ENCODE measurements around the gene LGALS9. TPM values are rescaled to one million over a fixed set of nuclear protein-coding genes. Genes with fewer than 3 reads are reported as not detected.
A peak's percentile ranks its signal among the peaks of the same experiment; 100 is the strongest.

LGALS9 gene
- polyA plus RNA-seq, 1 donor, result 30.0 TPM

GRCh38 chr17:27593857-27594255 is 37.1 kb upstream of the LGALS9 start:
- H3K36me3 ChIP-seq (ENCODE audit: control insufficient read depth, insufficient read depth, low read length), result peaks cover 78% of the 10 kb centered on the region
- no peak overlapping the region for H3K4me3 ChIP-seq (ENCODE audit: low read length)
- H3K27ac ChIP-seq (ENCODE audit: low read length), result no peak overlapping the region
- H3K9me3 ChIP-seq (ENCODE audit: control insufficient read depth, low read depth, low read length), result no peaks in the 10 kb centered on the region
- no peaks in the 10 kb centered on the region for H3K4me1 ChIP-seq (ENCODE audit: control insufficient read depth, insufficient read depth, low read length)
- H3K27me3 ChIP-seq (ENCODE audit: control insufficient read depth, insufficient read depth, low read length), result no peaks in the 10 kb centered on the region
- DNase-seq, result no peak
- WGBS (ENCODE audit: insufficient coverage, low lambda C conversion rate), result no CpG with 5 or more reads among the region's 3 CpGs

GRCh38 chr17:27595208-27595607 is 35.8 kb upstream of the LGALS9 start:
- Histone ChIP-seq H3K27me3 (ENCODE audit: control insufficient read depth, insufficient read depth, low read length) (no peaks in the 10 kb centered on the region), H3K9me3 (ENCODE audit: control insufficient read depth, low read depth, low read length) (no peaks in the 10 kb centered on the region), H3K27ac (ENCODE audit: low read length) (no peak overlapping the region), H3K36me3 (ENCODE audit: control insufficient read depth, insufficient read depth, low read length) (peaks cover 75% of the 10 kb centered on the region), H3K4me1 (ENCODE audit: control insufficient read depth, insufficient read depth, low read length) (no peaks in the 10 kb centered on the region), H3K4me3 (ENCODE audit: low read length) (no peak overlapping the region)
- no CpG with 5 or more reads among the region's 2 CpGs for WGBS (ENCODE audit: insufficient coverage, low lambda C conversion rate)
- DNase-seq, result no peak

GRCh38 chr17:27596096-27596495 is 34.9 kb upstream of the LGALS9 start:
- Histone ChIP-seq H3K4me3 (ENCODE audit: low read length) (no peak overlapping the region), H3K27me3 (ENCODE audit: control insufficient read depth, insufficient read depth, low read length) (no peaks in the 10 kb centered on the region), H3K9me3 (ENCODE audit: control insufficient read depth, low read depth, low read length) (no peaks in the 10 kb centered on the region), H3K4me1 (ENCODE audit: control insufficient read depth, insufficient read depth, low read length) (no peaks in the 10 kb centered on the region), H3K36me3 (ENCODE audit: control insufficient read depth, insufficient read depth, low read length) (peaks cover 80% of the 10 kb centered on the region), H3K27ac (ENCODE audit: low read length) (no peak overlapping the region)
- no peak for DNase-seq
- no CpG with 5 or more reads among the region's 4 CpGs for WGBS (ENCODE audit: insufficient coverage, low lambda C conversion rate)

GRCh38 chr17:27596566-27597187 is 34.3 kb upstream of the LGALS9 start:
- DNase-seq, result no peak
- no peak overlapping the region for H3K27ac ChIP-seq (ENCODE audit: low read length)
- H3K9me3 ChIP-seq (ENCODE audit: control insufficient read depth, low read depth, low read length), result no peaks in the 10 kb centered on the region
- peaks cover 80% of the 10 kb centered on the region for H3K36me3 ChIP-seq (ENCODE audit: control insufficient read depth, insufficient read depth, low read length)
- H3K4me3 ChIP-seq (ENCODE audit: low read length), result no peak overlapping the region
- WGBS (ENCODE audit: insufficient coverage, low lambda C conversion rate), result no CpG with 5 or more reads among the region's 9 CpGs
- H3K4me1 ChIP-seq (ENCODE audit: control insufficient read depth, insufficient read depth, low read length), result no peaks in the 10 kb centered on the region
- H3K27me3 ChIP-seq (ENCODE audit: control insufficient read depth, insufficient read depth, low read length), result no peaks in the 10 kb centered on the region

- H3K36me3 ChIP-seq (ENCODE audit: control insufficient read depth, insufficient read depth, low read length), result peaks cover 78% of the 10 kb centered on the region
Observed at GRCh38 chr17:27597188-27597580, 33.8 kb upstream of the LGALS9 start.

GRCh38 chr17:27597783-27598320 is 33.1 kb upstream of the LGALS9 start:
- H3K36me3 ChIP-seq (ENCODE audit: control insufficient read depth, insufficient read depth, low read length), result peaks cover 74% of the 10 kb centered on the region

More at GRCh38 chr17:27597188-27597580, 33.8 kb upstream of the LGALS9 start:
- H3K4me1 ChIP-seq (ENCODE audit: control insufficient read depth, insufficient read depth, low read length), result no peaks in the 10 kb centered on the region
- no peaks in the 10 kb centered on the region for H3K9me3 ChIP-seq (ENCODE audit: control insufficient read depth, low read depth, low read length)
- H3K4me3 ChIP-seq (ENCODE audit: low read length), result no peak overlapping the region
- H3K27me3 ChIP-seq (ENCODE audit: control insufficient read depth, insufficient read depth, low read length), result no peaks in the 10 kb centered on the region
- no CpG with 5 or more reads among the region's 10 CpGs for WGBS (ENCODE audit: insufficient coverage, low lambda C conversion rate)
- H3K27ac ChIP-seq (ENCODE audit: low read length), result no peak overlapping the region
- no peak for DNase-seq

GRCh38 chr17:27598337-27599050 is 32.5 kb upstream of the LGALS9 start:
- DNase-seq, result no peak
- H3K27me3 ChIP-seq (ENCODE audit: control insufficient read depth, insufficient read depth, low read length), result no peaks in the 10 kb centered on the region

More at GRCh38 chr17:27597783-27598320, 33.1 kb upstream of the LGALS9 start:
- Histone ChIP-seq H3K4me3 (ENCODE audit: low read length) (no peak overlapping the region), H3K9me3 (ENCODE audit: control insufficient read depth, low read depth, low read length) (no peaks in the 10 kb centered on the region), H3K27me3 (ENCODE audit: control insufficient read depth, insufficient read depth, low read length) (no peaks in the 10 kb centered on the region), H3K27ac (ENCODE audit: low read length) (no peak overlapping the region), H3K4me1 (ENCODE audit: control insufficient read depth, insufficient read depth, low read length) (no peaks in the 10 kb centered on the region)
- no peak for DNase-seq
- WGBS (ENCODE audit: insufficient coverage, low lambda C conversion rate), result no CpG with 5 or more reads among the region's 5 CpGs

GRCh38 chr17:27600471-27600870 is 30.5 kb upstream of the LGALS9 start:
- Histone ChIP-seq H3K9me3 (ENCODE audit: control insufficient read depth, low read depth, low read length) (no peaks in the 10 kb centered on the region), H3K4me1 (ENCODE audit: control insufficient read depth, insufficient read depth, low read length) (no peaks in the 10 kb centered on the region), H3K27ac (ENCODE audit: low read length) (no peak overlapping the region), H3K27me3 (ENCODE audit: control insufficient read depth, insufficient read depth, low read length) (no peaks in the 10 kb centered on the region), H3K36me3 (ENCODE audit: control insufficient read depth, insufficient read depth, low read length) (peaks cover 69% of the 10 kb centered on the region), H3K4me3 (ENCODE audit: low read length) (no peak overlapping the region)
- WGBS (ENCODE audit: insufficient coverage, low lambda C conversion rate), result 100% methylated on average over 2 of the region's 8 CpGs
- no peak for DNase-seq

More at GRCh38 chr17:27598337-27599050, 32.5 kb upstream of the LGALS9 start:
- Histone ChIP-seq H3K9me3 (ENCODE audit: control insufficient read depth, low read depth, low read length) (no peaks in the 10 kb centered on the region), H3K4me3 (ENCODE audit: low read length) (no peak overlapping the region), H3K27ac (ENCODE audit: low read length) (no peak overlapping the region), H3K4me1 (ENCODE audit: control insufficient read depth, insufficient read depth, low read length) (no peaks in the 10 kb centered on the region), H3K36me3 (ENCODE audit: control insufficient read depth, insufficient read depth, low read length) (peaks cover 68% of the 10 kb centered on the region)
- WGBS (ENCODE audit: insufficient coverage, low lambda C conversion rate), result no CpG with 5 or more reads among the region's 17 CpGs

- peak; percentile 58 to 66 for DNase-seq
- WGBS (ENCODE audit: insufficient coverage, low lambda C conversion rate), result no CpG with 5 or more reads among the region's 11 CpGs
- Histone ChIP-seq H3K27me3 (ENCODE audit: control insufficient read depth, insufficient read depth, low read length) (no peaks in the 10 kb centered on the region), H3K9me3 (ENCODE audit: control insufficient read depth, low read depth, low read length) (no peaks in the 10 kb centered on the region), H3K4me1 (ENCODE audit: control insufficient read depth, insufficient read depth, low read length) (no peaks in the 10 kb centered on the region), H3K27ac (ENCODE audit: low read length) (no peak overlapping the region), H3K36me3 (ENCODE audit: control insufficient read depth, insufficient read depth, low read length) (peaks cover 72% of the 10 kb centered on the region), H3K4me3 (ENCODE audit: low read length) (no peak overlapping the region)
Observed at GRCh38 chr17:27601069-27601974, 29.7 kb upstream of the LGALS9 start.

GRCh38 chr17:27601975-27602302 is 29.0 kb upstream of the LGALS9 start:
- no peak overlapping the region for H3K4me3 ChIP-seq (ENCODE audit: low read length)
- no peak for DNase-seq
- no peaks in the 10 kb centered on the region for H3K27me3 ChIP-seq (ENCODE audit: control insufficient read depth, insufficient read depth, low read length)
- no CpG with 5 or more reads among the region's 2 CpGs for WGBS (ENCODE audit: insufficient coverage, low lambda C conversion rate)
- peaks cover 68% of the 10 kb centered on the region for H3K36me3 ChIP-seq (ENCODE audit: control insufficient read depth, insufficient read depth, low read length)
- H3K27ac ChIP-seq (ENCODE audit: low read length), result no peak overlapping the region
- no peaks in the 10 kb centered on the region for H3K4me1 ChIP-seq (ENCODE audit: control insufficient read depth, insufficient read depth, low read length)
- no peaks in the 10 kb centered on the region for H3K9me3 ChIP-seq (ENCODE audit: control insufficient read depth, low read depth, low read length)
